Measurements from ENCODE around the gene SMIM24.

DNA sequence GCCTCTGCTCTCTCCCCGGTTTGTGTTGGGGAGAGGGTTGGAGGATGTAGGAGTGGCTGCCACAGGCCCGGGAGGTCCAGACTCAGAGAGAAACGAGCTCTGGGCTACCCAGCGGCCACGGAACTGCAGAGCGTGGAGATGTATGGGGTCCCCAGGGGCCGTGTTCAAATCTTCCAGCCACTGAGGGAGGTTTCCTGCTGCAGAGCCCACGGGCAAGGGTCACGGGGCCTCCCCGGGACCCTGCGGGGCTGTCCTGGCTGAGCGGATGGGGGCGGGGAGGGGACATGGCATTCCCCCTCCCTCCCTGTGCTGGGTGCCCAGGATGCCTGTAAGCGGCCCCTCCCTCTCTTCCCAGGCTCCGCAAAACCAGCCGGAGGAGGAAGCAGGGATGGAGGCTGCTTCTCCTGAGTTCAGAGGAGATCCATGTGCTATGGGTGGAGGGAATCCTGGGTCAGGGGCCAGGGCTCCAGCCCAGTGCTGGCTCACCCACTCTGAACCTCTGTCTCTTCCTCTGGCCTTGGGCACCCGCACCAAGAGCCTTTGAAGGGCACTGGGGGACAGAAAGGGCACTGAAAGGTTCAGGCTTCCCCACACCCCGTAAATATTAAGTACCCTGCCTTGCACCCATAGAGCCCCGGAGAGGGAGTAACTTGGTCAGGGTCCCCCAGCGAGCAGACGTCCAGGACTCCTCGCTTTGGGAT is 22.6 kb downstream of the SMIM24 start:
- TF ChIP-seq, protein P1, sequence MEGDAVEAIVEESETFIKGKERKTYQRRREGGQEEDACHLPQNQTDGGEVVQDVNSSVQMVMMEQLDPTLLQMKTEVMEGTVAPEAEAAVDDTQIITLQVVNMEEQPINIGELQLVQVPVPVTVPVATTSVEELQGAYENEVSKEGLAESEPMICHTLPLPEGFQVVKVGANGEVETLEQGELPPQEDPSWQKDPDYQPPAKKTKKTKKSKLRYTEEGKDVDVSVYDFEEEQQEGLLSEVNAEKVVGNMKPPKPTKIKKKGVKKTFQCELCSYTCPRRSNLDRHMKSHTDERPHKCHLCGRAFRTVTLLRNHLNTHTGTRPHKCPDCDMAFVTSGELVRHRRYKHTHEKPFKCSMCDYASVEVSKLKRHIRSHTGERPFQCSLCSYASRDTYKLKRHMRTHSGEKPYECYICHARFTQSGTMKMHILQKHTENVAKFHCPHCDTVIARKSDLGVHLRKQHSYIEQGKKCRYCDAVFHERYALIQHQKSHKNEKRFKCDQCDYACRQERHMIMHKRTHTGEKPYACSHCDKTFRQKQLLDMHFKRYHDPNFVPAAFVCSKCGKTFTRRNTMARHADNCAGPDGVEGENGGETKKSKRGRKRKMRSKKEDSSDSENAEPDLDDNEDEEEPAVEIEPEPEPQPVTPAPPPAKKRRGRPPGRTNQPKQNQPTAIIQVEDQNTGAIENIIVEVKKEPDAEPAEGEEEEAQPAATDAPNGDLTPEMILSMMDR (IDR thresholded peaks at IDR 0.05; ENCODE audit: low read length): no peak
- no peak for TF ChIP-seq EZH2 (optimal IDR thresholded peaks at IDR 0.05; ENCODE audit: low read depth, low read length)
